ENCODE results near the gene SLC19A1.

Gene SLC19A1

DNA sequence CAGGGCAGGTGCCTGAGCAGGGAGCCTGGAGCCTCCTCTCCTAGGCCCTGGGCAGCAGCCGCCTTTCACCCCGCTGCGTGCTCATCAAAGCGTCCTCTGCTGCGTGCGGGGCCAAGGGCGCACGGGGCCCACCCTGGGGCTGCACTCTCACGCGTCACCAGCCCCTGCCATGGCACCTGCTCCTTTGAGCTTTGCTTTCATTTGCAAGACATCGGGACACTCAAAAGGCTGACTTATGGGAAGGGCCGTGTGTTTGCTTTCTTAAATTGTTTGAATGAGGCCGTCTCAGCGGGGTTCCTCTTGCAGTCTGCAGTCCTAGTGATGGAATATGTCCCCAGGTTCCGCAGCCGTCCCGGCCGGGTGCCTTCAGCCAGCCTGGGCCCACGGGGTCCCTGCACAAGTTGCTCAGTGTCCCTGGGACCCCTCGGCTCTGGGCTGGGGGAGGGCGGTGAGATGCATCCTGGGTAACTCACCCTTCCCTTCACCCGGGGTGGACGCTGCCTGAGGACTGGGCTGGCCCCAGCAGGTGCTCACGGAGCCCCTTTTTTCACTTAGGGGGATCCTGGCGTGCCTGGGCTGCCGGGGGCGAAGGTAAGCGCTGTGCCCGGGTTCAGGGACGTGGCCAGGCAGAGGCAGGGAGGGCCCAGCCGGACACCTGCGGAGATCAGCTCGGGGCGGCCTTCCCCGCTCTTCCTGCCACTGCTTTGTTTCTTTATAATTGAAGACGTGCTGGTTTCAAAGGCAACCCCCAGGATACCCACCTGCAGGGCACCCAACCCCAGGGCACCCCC is 53.1 kb downstream of the SLC19A1 start:
- DNase-seq = no peak

DNA sequence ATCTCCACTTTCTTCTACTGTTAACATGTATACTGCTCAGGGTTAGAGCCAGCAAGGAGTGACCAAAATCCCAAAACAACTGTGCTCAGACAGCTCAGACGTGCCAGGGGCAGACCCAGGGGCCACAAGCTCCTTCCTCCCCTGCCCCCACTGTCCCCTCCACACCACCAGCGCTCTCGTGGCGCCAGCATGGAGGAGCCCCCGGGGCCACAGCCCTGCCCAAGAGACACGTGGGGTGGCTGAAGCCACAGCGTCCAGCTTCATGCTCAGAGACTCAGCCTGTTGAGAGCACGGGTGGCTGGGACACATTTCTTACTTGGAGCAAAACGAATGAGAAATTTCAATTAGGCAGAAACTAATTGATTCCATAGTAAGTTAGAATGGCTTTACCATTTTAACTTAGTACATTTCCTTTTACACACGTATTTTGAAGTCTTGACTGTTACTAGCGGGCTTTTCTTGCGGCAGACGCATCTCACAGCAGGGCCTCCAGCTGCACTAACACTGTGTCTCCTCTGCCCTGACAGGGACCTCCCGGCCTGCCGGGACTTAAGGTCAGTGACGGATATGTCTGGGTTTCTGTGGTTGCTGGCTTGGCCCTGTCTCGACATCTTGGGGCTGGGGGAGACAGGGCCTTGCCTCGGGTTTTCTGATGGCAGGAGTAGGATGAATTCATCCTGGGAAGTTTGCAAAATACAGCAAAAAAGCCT is 54.2 kb downstream of the SLC19A1 start:
- no peak for DNase-seq

DNA sequence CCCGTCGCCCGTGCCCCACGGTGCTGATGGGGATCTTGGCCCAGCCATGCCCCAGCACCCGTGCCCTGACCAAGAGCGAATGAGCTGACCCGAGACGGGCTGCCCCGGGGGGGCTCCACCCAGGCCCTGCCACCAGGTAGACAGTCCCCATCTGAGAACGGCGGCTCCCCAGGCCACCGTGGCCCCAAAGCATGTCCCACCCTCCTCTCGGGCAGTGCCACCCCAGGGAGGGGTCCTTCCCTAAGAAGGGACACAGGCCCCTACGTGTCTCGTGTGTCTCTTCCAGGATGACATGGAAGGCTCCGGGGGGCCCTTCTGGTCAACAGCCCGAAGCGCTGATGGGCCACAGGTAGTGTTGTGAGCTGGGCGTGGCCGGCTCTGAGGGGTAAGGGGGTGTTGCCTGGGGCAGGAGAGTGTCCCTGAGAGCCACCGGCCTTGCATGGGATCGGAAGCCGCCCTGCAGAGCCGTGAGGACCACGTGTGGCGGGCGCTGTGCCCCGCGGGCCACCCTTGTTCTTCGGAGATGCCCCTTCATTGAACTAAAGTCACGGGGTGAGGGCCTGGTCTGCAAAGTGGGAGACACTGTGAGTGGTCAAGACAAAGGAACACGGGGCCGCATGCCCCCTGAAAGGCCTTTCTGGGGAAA is 55.0 kb downstream of the SLC19A1 start:
- no peak for DNase-seq

DNA sequence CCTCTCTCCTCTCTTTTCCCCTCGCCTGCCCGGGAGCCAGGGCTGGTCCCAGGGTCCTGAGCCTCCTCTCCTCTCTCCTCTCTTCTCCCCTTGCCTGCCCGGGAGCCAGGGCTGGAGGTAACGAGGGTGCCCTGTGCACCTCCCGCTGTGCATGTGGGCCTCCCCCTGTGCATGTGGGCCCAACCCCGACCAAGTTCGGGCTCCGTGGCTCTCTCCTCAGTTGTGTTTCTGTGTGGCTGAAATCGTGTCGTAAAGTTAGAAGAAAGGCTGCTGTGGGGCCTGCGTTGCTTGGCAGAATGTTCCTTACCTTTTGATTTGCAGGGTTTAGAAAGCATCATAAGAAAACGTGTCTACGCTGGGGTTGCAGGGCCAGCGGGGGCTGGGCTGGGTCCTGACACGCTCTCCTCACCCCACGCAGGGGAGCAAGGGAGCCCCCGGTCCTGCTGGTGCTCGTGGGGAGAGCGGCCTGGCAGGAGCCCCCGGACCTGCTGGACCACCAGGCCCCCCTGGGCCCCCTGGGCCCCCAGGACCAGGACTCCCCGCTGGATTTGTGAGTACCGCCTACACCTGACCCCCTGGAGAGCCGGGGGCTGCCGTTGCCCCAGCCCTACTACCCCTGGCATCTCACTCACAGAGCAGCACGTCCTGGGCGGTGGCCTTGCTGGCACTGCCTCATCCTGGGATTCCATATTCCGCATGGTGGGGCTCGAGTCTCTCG is 55.6 kb downstream of the SLC19A1 start:
- DNase-seq = no peak

DNA sequence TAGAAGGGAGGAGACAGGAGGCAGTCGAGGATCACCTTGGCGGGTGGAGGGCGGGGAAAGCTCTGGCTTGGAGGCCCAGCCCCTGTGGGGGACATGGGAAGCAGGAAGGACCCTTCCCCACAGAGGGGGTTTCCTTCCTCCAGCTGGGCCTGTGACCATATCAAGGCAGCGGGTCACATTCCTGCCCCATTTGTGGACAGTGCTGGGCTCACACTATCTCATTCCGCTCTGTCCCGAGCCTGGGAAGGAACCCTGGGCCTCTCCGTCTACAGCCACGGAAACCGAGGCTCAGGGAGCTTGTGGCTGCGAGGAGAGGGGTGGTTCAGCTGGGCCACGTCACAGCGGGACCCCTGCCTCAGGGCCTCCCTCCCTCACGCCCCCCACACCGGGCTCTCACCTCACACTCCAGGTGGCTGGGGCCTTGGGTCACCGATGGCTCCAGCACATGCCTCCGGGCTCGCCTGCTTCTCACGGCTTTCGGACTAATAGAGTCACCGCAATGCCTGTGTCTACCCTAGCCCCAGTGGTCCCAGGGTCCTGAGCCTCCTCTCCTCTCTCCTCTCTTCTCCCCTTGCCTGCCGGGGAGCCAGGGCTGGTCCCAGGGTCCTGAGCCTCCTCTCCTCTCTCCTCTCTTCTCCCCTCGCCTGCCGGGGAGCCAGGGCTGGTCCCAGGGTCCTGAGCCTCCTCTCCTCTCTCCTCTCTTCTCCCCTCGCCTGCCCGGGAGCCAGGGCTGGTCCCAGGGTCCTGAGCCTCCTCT is 56.4 kb downstream of the SLC19A1 start:
- no peak for DNase-seq

DNA sequence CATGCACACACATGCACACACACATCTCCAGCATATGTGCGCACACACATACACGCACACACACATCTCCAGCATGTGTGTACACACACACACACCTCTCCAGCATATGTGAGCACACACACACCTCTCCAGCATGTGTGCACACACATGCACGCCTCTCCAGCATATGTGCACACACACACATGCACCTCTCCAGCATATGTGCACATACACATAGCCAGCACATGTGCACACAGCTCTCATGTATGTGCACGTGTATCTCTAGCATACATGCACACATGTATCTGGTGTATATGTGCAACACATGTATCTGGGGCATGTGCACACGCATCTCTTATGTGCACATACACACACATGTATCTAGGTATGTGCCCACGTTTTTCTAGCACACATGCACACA is 57.9 kb downstream of the SLC19A1 start:
- DNase-seq = no peak

DNA sequence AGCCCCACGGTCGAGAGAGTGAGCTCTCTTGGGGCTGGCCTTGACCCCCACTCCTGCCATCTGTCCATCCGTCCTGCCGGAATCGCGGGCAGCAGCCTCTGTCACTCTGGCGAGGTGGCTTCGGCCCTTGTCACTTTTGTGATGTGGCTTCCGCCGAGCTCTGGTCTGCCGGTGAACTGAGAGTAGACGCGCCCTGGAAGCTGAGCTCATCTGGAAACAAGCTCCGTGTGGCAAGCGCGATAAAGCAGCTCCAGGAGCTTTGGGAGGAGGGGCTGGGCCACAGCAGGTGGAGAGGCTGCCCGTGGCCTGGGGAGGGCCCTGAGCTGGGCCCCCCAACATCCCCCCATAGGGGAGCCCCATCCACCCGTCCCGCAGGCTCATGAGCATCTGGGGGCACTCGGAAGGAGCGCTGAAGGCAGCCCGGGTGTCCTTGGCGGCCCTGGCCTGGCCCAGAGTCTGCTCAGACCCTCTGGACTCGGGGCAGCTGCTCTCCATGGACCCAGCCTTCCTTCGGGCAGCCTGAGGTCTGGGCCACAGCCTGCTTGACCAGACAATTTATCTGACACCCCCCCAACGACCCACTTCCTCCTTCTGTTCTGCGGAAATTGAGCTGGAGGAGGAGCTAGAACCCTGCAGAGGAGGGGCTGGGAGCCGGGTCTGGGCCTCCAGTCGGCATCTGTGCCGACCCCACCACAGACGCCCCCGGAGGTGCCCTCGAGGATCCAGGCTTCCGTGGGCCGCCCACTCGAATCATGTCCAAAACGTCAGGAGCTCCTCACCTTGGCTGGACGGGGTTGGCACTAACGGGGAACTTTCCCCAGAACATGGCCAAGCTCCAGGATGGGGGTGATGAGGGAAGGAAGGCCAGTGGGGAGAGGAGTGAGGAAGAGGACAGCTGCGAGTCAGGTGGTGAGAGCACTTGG is 59.1 kb downstream of the SLC19A1 start:
- no peak for DNase-seq

DNA sequence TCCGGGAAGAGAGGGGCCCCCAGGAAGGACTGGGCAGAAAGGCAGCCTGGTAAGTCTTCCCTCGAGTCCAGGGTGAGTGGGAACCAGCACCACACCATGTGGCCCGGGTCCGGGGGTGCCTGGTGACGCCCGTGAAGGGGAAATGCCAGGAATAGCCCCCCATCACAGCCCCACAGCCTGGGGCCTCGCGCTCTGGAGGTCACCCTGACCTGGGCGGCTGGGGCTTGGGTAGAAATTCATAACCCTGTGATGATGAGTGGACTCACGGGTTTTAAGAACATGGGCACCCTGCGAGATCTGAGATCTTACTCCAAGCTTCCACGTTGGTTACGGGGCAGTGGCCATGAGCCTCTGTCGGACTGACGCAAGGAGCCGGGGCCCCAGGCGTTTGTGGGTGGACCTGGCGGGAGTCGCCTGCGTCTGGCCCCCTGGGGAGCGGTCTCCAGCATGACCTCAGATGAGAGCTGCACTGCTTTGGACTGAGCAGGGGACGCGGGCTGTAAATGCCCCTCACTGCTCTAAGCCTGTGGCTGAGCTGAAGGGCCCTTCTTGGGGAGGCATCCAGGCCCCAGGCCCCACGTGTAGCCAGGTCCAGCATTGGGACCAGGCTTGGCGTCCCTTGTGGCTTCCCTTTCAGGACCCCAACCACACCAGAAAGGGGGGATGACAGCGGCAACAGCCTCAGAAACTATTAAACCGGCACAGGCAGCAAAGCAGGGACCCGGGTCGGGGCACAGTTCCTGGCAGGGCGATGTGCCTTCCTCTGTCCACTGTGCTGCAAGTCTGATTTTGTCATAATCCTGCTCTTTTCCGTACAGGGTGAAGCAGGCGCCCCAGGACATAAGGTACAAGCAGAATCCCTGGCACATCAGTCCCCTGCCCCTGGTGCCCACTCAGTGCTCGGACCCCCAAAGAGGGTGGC is 60.0 kb downstream of the SLC19A1 start:
- no peak for DNase-seq

DNA sequence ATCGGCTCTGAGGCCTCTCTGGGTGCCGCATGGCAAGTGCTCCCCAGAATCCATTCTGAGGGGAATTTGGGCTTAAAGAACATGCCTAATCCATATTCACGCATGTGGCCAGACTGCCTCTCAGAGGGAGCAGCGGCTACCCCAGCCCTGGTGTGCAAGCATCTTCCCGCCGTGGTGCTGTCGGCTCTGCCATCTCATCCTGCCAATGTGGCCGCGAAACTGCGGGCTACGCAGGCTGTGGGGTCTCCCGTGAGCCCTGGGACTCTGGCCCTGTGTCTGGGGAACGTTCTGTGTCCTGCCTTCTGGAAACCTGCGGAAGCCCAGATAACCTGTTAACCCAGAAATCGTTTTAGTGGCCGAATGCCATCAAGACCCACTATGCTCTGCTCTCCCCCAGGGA is 60.7 kb downstream of the SLC19A1 start:
- DNase-seq = no peak

DNA sequence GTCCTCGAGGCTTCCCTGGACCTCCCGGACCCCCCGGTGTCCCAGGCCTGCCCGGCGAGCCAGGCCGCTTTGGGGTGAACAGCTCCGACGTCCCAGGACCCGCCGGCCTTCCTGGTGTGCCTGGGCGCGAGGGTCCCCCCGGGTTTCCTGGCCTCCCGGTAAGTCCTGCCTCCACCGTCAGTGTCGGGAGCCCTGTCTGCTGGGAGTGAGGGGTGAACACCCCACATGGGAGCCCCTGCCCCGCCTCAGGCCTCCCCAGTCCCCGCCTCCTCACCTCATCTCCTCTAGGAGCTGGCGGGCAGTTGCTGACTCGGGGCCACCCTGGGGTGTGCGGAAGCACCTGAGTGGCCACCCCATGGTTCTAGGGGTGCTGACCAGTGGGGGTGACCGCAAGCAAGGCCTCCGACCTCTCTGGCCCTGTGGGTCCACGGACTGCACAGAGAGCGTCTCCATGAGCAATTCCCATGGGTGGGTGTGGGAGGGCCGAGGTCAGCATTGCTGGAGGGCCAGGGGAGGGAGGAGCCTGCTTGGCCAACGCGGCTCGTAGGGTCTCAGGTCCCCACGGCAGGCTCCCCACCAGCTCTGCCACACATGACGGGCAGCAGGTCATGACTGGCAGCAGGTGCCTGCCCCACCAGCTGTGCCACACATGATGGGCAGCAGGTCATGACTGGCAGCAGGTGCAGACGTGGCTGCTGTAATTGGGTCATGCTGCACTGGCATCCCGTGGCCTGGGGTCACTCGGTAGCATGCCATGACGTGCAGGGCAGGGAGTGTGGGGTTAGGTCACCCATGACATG is 61.3 kb downstream of the SLC19A1 start:
- no peak for DNase-seq

DNA sequence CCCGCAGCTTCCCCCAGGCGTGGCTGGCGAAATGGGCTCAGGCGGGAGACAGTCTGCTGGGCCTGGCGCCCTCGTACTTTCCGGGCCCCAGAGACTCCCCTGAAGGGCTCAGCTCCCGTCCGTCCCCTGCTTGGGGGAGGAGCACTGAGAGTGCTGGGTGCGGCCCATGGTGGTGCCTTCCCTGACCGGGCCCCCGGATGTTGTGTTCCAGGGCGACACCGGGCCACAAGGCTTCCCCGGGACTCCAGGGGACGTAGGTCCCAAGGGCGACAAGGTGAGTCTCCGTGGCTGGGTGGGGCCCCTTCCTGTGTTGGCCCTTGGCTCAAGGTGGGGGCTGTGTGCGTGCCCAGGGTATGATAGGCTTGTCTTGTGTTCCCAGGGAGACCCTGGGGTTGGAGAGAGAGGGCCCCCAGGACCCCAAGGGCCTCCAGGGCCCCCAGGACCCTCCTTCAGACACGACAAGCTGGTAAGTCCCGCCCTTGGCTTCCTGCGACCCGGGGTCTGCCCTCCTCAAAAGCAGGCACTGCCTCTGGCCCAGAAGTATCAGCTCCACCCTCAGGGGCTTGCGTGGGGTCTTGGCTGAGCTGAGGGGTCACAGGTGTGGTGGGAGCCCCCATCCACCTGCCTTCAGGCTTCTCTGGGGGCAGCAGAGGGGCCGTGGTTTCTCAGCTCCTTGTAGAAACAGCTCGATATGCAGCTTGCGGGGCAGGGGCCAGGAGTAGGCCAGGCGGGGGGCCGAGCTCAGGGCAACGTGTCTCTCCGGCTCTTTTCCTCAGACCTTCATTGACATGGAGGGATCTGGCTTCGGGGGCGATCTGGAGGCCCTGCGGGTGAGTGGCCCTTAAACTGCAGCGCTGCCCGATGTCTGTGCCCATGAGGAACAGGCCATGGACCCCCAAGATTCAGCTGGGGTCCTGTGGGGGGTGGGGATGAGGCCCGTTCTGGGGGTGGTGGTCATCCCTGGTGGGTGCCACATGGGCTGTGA is 62.3 kb downstream of the SLC19A1 start:
- no peak for DNase-seq

DNA sequence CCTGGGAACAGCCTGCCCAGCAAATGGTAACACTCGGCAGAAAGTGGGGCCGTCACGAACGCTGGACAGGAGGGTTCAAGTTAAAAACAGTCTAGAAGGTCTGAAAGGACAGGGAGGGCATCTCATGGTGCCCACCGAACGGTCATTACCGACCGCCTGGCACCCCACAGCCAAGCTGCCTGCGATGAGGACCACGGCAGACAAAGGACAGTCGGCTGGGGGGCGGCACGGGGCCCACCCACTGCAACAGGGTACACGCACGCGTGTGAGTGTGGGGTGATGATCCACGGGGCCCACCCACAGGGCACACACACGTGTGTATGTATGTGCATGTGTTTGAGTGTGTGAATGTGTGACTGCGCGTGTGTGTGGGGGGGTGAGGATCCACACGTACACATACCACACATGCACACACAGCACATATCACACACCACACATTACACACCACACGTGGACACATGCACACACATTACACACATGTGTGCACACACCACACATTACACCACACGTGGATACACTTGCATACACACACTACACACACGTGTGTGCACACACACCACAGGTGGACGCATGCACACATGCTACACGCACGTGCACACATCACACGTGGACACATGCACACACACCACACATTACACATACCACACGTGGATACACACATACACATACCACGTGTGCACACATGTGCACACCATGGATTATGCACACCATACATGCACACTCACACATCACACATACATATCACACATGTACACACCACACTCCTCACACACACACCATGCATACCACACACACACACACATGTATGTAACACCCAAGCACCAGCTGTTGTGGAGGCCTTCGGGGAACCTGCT is 63.2 kb downstream of the SLC19A1 start:
- no peak for DNase-seq

DNA sequence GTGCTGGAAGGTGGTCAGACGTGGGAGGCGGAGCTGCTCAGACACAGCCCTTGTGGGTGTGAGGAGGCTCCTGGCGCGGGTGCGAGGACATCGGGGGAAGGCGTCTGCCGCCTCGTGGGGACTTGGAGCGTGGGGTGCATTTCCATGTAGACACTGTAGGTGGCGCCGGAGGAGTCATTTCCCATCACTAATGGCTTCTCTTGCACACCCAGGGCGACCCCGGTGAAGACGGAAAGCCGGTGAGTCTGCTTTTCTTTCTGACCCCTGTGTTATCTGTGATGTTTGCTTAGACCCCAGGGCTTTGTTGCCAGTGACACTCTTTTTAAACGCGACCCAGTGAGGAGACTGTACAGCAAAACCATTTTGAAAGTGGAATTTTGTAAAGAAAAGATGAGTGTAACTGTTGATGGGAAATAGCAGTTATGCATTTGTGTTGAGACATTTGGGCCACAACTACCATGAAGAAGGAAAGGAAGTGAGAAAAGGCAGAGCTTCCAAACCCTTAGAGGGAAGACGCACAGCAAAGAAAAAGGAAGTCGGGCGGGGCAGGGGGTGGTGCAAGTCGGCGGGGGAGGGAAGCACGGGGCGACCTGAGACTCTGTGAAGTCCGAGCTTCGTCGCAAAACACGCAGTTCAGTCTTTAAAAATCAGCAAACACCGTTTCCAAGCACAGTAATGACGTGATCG is 64.0 kb downstream of the SLC19A1 start:
- DNase-seq = peak; percentile 52

DNA sequence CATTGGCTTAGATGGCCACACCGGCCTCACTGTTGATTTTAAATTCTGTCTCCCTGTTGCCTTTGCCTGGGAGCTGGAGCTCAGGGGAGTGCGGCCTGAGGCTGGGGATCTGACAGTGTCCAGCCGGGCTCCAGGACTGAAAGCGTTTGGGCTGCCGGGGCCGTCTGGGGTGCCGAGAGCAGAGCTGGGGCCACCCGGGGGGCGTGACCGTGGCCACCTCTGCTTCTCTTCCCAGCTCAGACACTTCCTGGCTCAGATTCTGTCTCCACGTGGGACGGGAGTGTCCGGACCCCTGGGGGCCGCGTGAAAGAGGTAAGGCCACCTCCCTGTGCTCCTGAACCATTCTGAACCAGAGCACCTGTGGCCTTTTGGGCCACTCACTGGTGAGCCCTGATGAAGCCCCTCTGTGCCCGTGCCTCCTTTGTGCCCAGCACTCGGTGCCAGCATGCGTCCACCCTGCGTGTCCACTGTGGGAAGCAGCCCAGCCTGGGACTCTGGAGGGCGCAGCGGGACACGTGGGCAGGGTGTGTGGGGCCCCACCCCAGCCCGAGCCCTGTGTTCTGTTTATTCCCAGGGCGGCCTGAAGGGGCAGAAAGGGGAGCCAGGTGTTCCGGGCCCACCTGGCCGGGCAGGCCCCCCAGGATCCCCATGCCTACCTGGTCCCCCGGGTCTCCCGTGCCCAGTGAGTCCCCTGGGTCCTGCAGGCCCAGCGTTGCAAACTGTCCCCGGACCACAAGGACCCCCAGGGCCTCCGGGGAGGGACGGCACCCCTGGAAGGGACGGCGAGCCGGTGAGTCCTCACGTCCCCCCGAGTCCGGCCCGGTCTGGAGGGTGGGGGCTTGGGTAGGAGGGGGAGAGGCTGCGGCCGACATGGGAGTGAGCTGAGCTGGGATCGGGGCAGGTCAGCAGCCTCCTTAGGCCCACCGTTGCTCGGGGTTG is 64.8 kb downstream of the SLC19A1 start:
- no peak for DNase-seq

DNA sequence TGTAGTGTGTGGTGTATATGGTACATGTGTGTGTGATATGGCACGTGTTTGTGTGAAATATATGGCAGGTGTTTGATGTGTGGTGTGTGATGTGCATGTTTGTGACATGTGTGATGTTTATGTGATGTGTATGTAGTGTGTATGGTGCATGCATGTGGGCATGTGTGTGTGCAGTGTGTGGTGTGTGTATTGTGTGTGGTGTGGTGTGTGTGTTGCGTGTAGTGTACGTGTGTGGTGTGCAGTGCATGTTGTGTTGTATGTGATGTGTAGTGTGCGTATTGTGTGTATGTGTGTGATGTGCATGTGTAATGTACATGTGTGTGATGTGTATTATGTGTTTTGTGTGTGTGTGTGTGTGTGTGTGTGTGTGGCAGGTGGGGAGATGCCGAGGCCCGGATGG is 65.7 kb downstream of the SLC19A1 start:
- no peak for DNase-seq
